NCI-H1048 (cell line): Measurements from ENCODE around the gene HIPK2.

ENCODE experiments used
- DNase-seq: peaks from one replicate; lab custom pipeline; 2025; lab: John Stamatoyannopoulos, UW

The HIPK2 gene

GRCh38 chr7:139783647-139784385, 6.0 kb upstream of the HIPK2 start:
- DNase-seq = no peak

GRCh38 chr7:139782932-139783331, 5.1 kb upstream of the HIPK2 start:
- DNase-seq = no peak

GRCh38 chr7:139777133-139777891, 486 bp downstream of the HIPK2 start:
- DNase-seq = no peak

GRCh38 chr7:139776486-139777132, 1.2 kb downstream of the HIPK2 start:
- no peak for DNase-seq

- DNase-seq = peak; percentile 47
These were observed 1.9 kb downstream of the HIPK2 start for GRCh38 chr7:139775829-139776266.

GRCh38 chr7:139774376-139774775, 3.4 kb downstream of the HIPK2 start:
- DNase-seq = no peak

- DNase-seq = no peak
These were observed 4.4 kb downstream of the HIPK2 start for GRCh38 chr7:139773371-139773770.

GRCh38 chr7:139772873-139773272, 4.9 kb downstream of the HIPK2 start:
- no peak for DNase-seq

GRCh38 chr7:139772115-139772514, 5.7 kb downstream of the HIPK2 start:
- DNase-seq = no peak

- DNase-seq = no peak
These were observed 6.5 kb downstream of the HIPK2 start for GRCh38 chr7:139771001-139771956.

- no peak for DNase-seq
These were observed 8.0 kb downstream of the HIPK2 start for GRCh38 chr7:139769761-139770160.

GRCh38 chr7:139769066-139769465, 8.7 kb downstream of the HIPK2 start:
- no peak for DNase-seq

- DNase-seq = no peak
These were observed 9.5 kb downstream of the HIPK2 start for GRCh38 chr7:139768249-139768824.

- no peak for DNase-seq
These were observed 10.2 kb downstream of the HIPK2 start for GRCh38 chr7:139767561-139767982.

- no peak for DNase-seq
These were observed 12.7 kb downstream of the HIPK2 start for GRCh38 chr7:139765143-139765542.

- no peak for DNase-seq
These were observed 14.5 kb downstream of the HIPK2 start for GRCh38 chr7:139763330-139763729.

GRCh38 chr7:139762886-139763285, 14.9 kb downstream of the HIPK2 start:
- DNase-seq = no peak

- DNase-seq = no peak
These were observed 19.4 kb downstream of the HIPK2 start for GRCh38 chr7:139758388-139758787.

- DNase-seq = no peak
These were observed 19.8 kb downstream of the HIPK2 start for GRCh38 chr7:139757968-139758367.

GRCh38 chr7:139753693-139754111, 24.1 kb downstream of the HIPK2 start:
- DNase-seq = no peak

GRCh38 chr7:139753081-139753692, 24.6 kb downstream of the HIPK2 start:
- no peak for DNase-seq
